DMS53 treated with DMSO at 0.1 percent for 48 hours (cell line): ENCODE measurements around the gene SEMA3A.
"Not testable (repeated sequence)": the region's sequence is repeated elsewhere in the genome, so short reads cannot be mapped to it uniquely, and the experiment has no call there.

Experiments
- DNase-seq: peaks from one replicate; lab custom pipeline; 2025; ENCODE audit not compliant: unreplicated experiment; lab: John Stamatoyannopoulos, UW

Gene SEMA3A

GRCh38 chr7:84194484-84195271 is at the start of gene SEMA3A:
Gene SEMA3A (minus strand): TSS chr7:84194789. CDS start chr7:84194586, 203 bp downstream.
- peak; percentile 94 for DNase-seq

GRCh38 chr7:84243037-84243436 is 48.4 kb upstream of the SEMA3A start:
- DNase-seq: not testable (repeated sequence)

GRCh38 chr7:84238596-84238995 is 44.0 kb upstream of the SEMA3A start:
- no peak for DNase-seq

GRCh38 chr7:84237533-84238173 is 43.1 kb upstream of the SEMA3A start:
- DNase-seq: peak; percentile 42

- DNase-seq: no peak
Observed at GRCh38 chr7:84236398-84236797, 41.8 kb upstream of the SEMA3A start.

- DNase-seq: no peak
Observed at GRCh38 chr7:84232646-84233045, 38.1 kb upstream of the SEMA3A start.

GRCh38 chr7:84231157-84231556 is 36.6 kb upstream of the SEMA3A start:
- no peak for DNase-seq

GRCh38 chr7:84230491-84230890 is 35.9 kb upstream of the SEMA3A start:
- no peak for DNase-seq

- DNase-seq: no peak
Observed at GRCh38 chr7:84228526-84228925, 33.9 kb upstream of the SEMA3A start.

GRCh38 chr7:84226759-84227158 is 32.2 kb upstream of the SEMA3A start:
- DNase-seq: no peak

GRCh38 chr7:84224505-84224904 is 29.9 kb upstream of the SEMA3A start:
- DNase-seq: no peak

- DNase-seq: no peak
Observed at GRCh38 chr7:84219310-84219709, 24.7 kb upstream of the SEMA3A start.

GRCh38 chr7:84218681-84219080 is 24.1 kb upstream of the SEMA3A start:
- peak; percentile 36 for DNase-seq

- DNase-seq: no peak
Observed at GRCh38 chr7:84216472-84216871, 21.9 kb upstream of the SEMA3A start.

- not testable (repeated sequence) for DNase-seq
Observed at GRCh38 chr7:84214757-84215156, 20.2 kb upstream of the SEMA3A start.

- DNase-seq: no peak
Observed at GRCh38 chr7:84210301-84210700, 15.7 kb upstream of the SEMA3A start.

GRCh38 chr7:84209006-84209405 is 14.4 kb upstream of the SEMA3A start:
- DNase-seq: no peak

GRCh38 chr7:84207615-84208014 is 13.0 kb upstream of the SEMA3A start:
- no peak for DNase-seq

GRCh38 chr7:84207025-84207424 is 12.4 kb upstream of the SEMA3A start:
- DNase-seq: peak; percentile 65

GRCh38 chr7:84204655-84205054 is 10.1 kb upstream of the SEMA3A start:
- DNase-seq: peak; percentile 38

GRCh38 chr7:84202855-84203254 is 8.3 kb upstream of the SEMA3A start:
- no peak for DNase-seq

GRCh38 chr7:84200859-84201258 is 6.3 kb upstream of the SEMA3A start:
- peak; percentile 96 for DNase-seq
